ENCODE results near the gene MAGI1.

Gene MAGI1

DNA sequence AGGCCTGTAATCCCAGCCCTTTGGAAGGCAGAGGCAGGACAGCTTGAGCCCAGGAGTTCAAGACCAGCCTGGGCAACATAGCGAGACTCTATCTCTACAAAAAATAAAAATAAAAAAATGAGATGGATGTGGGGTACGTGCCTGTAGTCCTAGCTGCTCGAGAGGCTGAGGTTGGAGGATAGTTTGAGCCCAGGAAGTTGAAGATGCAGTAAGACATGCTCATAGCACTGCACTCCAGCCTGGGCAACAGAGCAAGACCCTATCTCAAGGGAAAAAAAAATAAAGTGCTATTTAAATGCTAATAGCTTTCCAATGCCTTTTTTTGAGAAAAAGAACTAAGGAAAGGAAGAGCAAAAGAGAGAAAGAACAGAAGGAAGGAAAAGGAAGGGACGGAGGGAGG, 94.5 kb downstream of the MAGI1 start:
- no peak for DNase-seq

DNA sequence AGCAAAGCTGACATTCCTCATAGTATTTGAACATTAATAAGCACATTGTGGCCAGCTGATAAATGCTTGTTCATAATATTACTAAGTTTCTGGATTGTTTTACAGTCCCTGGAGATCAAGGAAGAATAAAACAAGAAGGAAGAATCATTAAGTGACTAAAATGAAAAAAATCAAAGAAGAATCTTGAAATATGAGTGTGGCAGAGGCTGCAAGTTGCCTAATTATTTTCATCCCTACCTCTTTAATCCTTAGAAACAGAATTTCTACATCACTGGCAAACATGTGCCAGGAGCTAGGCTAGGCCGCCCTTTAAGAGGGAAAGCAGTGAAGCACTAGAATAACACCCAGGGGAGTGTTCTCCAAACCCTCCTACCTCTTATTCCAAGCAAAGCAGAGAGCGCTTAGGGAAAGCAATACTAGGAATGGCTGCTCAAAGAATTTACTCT, 98.9 kb downstream of the MAGI1 start:
- peak in 1 of 2 experiments; percentile 2 for DNase-seq

DNA sequence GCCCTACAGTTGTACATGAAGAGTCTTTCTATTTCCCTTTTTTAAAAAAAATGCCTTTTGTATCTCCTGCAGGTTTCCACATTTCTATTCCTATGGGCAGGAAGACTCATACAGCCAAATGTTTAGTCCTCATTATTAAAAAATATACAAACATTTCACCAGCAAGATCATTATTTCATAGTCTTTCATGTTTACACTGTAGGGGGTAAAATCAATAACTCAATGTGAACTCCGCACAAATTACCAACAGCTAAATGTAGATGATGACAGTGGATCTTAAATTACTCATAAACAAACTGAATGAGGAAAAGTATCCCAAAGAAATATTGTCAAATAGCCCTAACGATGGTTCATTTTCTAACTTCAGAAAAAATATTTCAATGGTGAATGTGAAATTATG, 99.5 kb downstream of the MAGI1 start:
- DNase-seq, result no peak

DNA sequence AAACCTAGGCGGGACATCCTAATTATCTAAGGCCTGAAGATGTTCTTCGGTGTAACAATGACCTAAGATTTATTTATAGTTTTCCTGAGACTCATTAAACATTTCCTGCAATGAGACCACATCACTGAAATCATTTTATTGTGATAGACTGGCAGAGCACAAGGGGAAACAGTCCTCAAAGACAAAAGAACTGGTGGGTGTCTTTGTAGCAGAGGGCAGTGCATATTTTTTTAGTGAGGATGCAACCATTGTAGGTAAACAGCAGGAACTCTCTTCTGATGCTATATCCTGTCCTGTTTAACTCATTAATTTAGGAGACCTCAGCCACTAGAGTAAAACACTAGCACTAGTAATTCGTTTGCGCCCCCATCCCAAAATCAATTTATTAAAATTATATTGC, 100.0 kb downstream of the MAGI1 start:
- peak in 1 of 2 experiments; percentile 13 for DNase-seq

DNA sequence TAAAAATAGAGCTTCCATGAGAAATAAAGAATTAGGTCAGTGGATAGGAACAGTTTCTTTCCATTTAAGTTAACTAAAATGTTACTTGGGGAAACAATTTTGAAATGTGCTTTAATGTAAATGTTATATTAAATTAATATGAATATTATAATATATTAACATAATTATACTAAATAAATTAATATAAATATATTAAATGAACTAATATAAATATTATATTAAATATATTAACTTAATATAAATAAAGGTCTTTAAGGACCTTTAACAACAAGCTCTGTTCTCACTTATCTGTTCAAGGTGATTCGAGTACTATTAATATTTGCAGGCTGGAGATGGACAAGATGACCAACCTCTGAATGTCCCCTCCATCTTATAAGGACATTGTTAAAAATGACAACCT, 100.6 kb downstream of the MAGI1 start:
- no peak for DNase-seq

DNA sequence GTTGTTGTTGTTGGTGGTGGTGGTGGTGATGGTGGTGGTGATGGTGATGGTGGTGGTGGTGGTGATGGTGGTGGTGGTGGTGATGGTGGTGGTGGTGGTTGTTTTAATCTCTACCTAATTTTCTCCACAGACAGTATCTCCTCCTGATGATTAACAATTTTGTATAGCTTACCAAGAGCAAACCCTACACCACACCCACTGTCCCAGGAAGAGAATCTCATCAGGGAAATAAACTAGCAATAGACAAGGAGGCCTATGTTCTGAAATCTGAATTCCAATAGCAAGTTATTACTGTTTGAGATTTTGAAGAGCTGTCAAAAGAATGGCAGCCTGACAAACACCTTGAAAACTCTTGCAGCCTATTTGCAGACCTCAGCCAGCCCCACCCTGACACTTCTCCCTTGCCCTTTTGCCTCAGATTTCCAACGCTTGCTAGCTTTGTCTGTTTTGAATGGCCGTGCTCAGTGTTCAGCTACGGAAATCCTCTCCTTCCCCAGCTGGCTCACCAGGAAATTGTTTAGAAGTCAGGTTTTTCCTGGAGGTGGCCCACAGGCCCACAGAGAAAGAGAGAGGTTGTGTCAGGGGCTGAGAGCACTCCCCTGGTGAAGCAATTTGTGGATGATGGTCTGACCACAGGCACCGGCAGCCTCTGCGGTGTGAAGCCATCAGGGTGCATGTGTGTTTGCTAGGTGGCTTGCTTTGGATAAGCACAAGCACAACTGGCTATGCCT, 101.6 kb downstream of the MAGI1 start:
- no peak for DNase-seq

DNA sequence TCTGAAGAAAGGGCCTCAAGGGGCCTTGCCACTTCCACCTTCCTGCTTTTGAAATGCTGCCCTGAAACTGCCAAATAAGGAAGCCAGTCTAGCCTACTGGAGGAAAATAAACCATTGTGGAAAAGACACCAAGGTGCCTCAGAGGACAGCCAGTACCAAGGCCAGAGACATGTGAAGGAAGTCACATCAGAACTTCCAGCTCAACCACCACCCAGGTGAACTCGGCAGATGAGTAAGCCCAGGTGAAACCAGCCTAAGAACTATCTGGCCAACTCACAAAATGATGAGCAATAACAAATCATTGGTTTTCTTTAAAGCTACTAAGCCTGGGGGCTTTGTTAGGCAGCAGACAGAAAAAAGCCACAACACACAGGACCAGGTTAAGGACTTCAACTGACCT, 103.0 kb downstream of the MAGI1 start:
- no peak for DNase-seq

DNA sequence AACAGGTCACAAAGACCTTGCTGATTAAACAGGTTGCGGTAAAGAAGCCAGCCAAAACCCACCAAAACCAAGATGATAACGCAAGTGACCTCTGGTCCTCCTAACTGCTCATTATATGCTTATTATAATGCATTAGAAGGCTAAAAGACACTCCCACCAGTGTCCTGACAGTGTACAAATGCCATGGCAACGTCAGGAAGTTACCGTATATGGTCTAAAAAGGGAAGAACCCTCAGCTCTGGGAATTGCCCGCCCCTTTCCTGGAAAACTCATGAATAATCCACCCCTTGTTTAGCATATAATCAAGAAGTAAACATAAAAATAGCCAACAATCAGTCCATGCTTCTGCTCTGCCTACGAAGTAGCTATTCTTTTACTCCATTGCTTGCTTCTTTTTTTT, 108.1 kb downstream of the MAGI1 start:
- DNase-seq, result no peak

DNA sequence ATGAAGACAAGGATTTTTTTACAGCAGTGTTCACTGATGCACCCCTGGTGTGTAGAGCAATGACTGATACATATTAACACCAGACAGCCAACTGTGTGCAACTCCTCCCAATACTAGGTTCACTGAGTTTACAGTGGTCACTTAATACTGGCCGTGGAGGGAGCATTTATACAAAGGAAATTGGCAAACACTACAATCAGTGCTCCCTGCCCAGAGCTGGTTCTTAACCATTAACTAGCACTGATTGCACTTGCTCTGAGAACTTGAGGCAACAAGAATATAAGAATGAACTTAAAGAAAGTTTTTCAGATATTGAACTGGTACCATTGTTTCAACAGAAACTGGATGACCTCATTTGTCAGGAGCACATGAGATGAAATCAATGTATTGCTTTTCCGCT, 110.6 kb downstream of the MAGI1 start:
- DNase-seq, result no peak

DNA sequence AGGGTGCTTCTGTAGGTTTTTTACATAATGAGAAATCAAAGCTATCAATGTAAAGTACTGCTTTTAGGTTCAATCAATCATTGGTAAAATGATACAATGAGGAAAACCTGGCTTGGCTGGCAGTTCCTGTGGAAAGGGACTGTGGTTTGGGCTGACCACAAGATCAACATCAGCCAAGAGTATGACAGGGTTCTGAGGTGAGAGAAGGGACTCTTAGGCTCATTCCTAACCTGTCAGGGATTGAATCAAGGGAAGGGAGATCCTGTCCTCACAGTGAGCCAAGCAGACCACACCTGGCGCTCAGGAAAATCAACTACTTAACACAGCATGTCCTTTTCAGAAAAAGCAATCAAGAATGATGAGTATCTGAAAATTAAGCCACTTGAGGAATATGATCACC, 111.1 kb downstream of the MAGI1 start:
- DNase-seq, result no peak

DNA sequence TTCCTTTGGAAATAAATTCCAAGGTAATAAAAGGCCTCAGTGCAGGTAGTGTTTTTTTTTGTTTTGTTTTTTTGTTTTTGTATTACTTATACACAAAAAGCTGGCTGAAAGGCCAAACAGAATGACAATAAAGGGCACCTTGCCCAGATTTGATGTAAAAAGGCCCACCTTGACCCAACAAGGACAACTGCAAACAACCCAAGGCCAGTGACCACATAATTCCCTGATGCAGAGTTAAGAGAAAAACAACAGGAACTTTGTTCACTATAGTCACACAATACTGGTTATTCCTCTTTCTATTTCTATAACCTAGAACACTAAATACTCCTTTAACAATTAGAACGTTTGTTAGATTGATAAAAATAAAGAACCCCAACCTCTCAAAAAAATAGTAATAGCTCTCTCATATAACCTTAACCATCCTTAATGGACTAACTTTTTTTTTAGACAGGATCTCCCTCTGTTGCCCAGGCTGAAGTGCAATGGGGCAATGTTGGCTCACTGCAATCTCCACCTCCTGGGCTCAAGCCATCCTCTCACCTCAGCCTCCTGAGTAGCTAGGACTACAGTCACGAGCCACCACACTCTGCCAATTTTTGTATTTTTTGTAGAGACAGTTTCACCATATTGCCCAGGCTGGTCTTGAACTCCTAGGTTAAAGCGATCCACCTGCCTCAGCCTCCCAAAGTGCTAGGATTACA, 113.3 kb downstream of the MAGI1 start:
- no peak for DNase-seq

DNA sequence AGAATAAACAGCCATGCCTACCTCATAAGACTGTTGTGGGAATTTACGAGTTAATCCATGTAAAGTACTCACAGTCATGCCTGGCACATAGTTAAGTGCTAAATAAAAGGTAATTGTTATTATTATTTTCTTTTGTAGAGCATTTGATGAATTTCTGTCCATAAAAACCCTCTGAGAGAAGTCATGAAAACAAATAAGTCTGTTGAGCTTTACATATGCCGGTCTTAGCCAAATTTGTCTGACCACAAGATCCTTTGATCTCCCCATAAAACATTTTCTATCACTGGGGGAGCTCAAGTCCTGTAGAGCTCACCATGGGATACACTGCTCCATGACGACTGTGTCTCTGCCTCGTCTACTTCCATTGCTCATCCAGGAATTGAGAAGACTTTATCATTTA, 114.0 kb downstream of the MAGI1 start:
- no peak for DNase-seq

DNA sequence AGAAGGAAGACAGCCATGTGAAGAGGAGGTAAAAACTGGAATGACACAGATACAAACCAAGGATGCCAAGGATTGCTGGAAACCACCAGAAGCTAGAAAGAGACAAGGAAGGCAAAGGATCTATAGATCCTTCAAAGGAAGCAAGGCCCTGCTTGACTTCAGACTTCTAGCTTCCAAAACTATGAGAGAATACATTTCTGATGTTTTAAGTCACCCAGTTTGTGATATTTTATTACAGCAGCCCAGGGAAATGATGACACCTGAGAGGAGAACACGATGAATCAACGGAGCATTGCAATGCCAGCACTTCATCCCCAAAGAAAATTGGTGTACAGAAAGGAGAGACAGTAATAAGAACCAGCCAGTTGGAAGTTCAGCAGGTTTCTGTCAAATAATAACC, 116.3 kb downstream of the MAGI1 start:
- no peak for DNase-seq

DNA sequence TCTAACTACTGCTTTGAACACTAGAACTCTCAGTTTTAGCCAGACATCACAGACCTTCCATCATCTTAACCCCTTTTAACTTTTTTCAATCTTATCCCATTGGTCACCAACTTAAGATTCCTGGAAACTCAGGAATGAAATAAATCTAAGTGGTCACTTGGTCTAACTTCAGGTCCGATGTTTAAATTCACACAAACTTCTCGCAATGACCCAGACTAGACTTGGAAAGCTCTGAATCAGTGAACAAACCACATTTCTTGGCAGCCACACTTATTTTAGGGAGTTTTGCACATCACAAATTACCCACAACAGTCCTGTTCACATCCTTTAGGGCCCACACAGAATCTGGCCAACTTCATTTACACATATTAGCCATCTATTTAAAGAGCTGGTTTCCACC, 118.9 kb downstream of the MAGI1 start:
- DNase-seq, result no peak

DNA sequence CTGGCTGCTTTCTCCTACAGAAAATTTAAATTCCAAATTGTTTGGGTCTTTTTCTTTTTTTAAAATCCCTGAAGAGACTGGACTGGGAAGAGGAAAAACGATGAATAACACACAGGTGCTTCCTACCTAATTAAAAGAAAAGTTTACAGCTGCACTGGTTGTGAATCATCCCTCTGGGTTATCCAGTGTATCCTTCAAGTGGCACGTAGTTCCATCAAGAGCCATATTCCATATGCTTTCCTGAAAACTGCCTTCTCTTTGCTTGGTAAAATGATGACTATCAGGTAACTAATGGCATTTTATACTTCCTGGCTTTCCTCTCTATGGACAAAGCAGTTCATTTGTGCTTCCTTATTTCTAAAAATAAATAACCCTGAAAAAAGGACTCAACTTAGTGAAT, 123.2 kb downstream of the MAGI1 start:
- no peak for DNase-seq

DNA sequence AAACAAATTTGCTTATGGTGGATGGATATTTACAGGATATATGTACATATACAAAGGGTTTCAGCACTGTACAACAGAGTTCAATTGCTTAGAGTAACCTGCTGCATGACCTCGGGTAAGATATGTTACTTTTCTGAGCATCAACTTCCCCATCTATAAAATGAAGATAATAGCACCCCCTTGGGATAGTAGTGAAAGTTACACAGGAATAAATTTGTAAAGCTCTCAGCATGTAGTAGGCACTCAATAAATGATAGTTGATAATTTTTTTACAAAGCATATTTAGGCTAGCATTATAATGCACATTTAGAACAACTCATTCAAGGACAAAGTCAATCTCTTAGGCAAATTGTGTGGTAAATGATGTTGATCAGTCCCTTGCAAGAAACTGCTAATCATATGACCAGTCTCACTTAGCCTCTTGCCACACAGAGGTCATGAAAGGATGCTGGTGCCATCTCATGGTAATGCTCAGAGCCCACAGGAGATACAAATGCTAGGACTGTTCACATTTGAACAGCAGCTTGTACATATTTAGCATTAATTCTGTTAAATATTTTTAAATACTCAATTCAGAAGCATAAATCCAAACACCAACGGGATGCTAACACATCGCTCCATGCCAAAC, 123.9 kb downstream of the MAGI1 start:
- no peak for DNase-seq

DNA sequence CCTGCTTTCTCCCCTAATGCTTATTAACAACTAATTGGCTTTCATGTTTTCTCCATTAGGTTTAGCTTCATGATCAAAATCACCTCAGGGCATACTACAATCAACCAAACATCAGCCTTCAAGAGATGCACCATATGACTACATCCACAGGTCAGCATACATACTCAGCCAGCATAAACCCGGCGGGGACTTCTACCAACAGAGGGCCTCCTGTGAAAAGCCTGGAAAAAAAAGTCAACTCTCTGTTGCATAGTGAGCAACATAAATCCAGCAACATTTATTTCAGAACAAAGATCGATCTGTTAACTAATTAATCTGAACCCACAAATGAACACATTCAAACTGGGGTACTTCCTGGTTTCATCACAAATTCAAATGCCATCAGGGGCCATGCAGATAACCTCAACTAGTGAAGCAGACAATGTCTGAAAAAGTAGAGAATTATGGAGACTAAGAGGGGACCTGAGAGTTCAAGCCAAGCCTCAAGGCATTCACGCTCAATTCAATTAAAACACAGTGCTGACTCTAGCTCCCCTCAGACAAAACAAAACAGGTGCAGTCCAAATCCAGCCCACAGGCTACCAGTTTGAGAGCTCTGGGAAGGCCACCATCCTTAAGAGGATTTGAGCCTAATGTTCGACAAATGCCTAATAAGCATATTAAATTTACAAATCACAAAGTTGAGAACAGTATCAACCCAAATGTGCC, 124.5 kb downstream of the MAGI1 start:
- DNase-seq, result no peak

DNA sequence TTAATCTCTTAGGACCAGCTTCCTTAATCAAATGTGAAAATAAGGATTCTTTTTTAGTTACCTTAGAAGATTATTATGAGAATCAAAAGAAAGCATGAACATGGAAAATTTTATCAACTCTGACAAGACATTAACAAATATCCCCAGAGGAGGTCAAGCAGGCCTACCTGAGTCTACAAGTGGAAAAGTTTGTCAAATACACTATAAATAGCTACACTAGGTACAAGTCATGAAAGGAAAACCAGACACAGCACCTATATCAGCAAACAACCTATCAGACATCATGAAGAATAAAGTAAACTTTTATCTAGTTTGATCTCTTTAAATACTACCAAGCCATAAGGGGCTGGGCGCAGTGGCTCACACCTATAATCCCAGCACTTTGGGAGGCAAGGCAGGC, 126.1 kb downstream of the MAGI1 start:
- DNase-seq, result no peak

DNA sequence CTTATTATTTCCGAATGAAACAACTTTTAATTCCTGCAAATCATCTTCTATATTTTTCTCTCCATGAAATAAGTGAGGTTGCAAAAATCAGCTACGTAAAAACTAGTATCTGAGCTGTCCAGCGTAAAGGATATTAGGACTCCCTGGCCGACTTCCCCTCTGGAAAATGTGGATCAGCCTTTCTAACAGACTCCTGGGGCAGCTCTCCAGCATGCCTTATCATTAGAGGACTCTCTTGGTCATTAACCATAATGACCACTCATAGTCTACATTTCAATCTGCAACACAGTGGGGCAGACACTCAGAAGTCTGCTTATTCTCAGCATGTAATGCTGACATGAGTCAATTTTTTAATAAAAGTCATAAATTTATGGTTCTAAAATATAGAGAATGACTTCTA, 130.1 kb downstream of the MAGI1 start:
- no peak for DNase-seq

DNA sequence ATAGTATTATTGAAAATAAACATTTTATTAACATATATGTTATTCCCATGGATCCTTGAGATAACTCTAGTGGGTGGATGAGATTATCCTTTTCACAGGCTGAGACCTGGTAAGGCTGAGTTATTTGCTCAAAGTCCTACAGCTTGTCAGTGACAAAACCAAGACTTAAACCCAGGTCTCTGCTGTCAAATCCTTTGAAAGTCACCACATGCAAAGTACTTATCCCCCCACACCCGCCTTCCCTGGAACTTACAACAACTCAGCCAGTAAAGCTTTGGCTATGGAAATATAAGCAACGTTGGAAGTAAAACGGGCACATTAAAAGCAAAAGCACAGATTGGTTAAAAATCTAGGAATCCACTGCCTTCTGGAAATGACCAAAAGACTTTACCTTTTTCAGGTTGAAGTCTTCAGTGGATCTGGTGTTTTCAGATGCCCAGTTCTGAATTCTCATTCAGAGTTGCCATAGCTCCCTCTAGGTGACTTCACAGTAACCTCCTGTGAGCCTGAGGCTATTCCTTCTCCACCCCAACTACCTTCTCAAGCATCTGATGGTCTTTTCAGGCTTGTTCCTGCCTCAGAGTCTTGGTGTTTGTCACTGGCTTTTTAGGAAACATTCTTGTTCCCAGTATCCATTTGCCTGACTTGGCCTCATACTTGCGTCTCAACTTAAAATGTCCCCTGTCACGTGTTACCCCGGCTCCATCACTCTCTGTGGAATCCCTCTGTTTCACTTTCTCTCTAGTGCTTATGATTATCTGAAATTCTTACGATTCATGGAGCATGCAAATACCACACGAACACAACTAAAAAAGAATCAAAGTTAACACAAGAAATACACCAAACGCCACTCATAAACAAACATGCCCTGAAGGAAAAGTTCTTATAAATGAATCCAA, 131.2 kb downstream of the MAGI1 start:
- DNase-seq, result no peak

DNA sequence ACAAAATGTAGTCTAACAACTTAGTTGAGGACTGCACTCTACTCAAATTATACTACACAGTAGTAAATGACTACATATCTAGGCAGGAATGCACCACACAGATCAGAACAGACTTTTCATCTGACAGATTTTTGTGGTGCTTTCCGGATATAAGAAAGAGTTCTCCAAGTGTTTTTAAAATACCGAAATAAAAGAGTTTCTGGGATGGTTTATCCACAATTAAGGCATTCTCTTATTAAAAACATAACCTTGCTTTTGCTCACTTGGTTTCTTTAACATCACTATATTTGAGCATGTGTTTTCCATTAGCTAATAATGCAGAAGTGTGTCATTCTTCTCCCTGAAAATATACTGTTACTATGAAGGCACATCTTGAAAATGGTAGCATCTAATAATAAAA, 132.9 kb downstream of the MAGI1 start:
- DNase-seq, result no peak

DNA sequence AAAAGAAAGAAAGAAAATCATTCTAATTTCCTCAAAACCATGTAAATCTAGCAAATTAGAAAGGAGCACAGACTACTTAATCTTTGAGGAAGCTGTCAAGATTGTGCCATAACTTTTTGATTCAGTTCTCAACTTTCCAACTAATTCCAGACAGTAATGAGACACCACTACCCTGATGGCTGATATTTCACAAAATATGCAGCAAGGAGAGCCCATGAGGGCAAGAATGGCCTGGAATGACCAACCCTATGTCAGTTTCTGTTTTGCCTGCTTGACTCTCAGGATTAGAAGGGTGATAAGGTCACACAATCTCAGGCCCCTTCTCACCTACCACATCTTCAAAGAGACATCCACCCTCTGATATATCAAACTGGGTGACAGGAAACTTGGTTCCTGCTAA, 134.7 kb downstream of the MAGI1 start:
- DNase-seq, result no peak

Data from NCI-H1930 (cell line).